GM03348 (cell line): ENCODE measurements around the gene SCIMP.
"Not testable (repeated sequence)": the region's sequence is repeated elsewhere in the genome, so short reads cannot be mapped to it uniquely, and the experiment has no call there.

ENCODE experiments used
- DNase-seq: peaks from one replicate; pipeline ENCODE4 v3.0.0; 2012; ENCODE audit warnings: low spot score

SCIMP gene

GRCh38 chr17:5234645-5235576 lies at the start of gene SCIMP:
Gene SCIMP (minus strand): TSS chr17:5234860. CDS start chr17:5234755, 105 bp downstream.
- DNase-seq, result no peak

GRCh38 chr17:5283571-5284315 lies 49.1 kb upstream of the SCIMP start:
- DNase-seq, result no peak

- DNase-seq, result no peak
Measured at GRCh38 chr17:5282642-5283217, 48.1 kb upstream of the SCIMP start.

GRCh38 chr17:5281814-5282641 lies 47.4 kb upstream of the SCIMP start, which contains the start of gene RABEP1:
Gene RABEP1 (plus strand): TSS chr17:5282284. CDS start chr17:5282487, 203 bp downstream.
- peak; percentile 98 for DNase-seq

GRCh38 chr17:5272322-5272721 lies 37.7 kb upstream of the SCIMP start:
- no peak for DNase-seq

GRCh38 chr17:5269241-5269960 lies 34.7 kb upstream of the SCIMP start:
- DNase-seq, result no peak

GRCh38 chr17:5264893-5265292 lies 30.2 kb upstream of the SCIMP start:
- DNase-seq, result no peak

- DNase-seq, result no peak
Measured at GRCh38 chr17:5263441-5263840, 28.8 kb upstream of the SCIMP start.

- no peak for DNase-seq
Measured at GRCh38 chr17:5262416-5262991, 27.8 kb upstream of the SCIMP start.

- no peak for DNase-seq
Measured at GRCh38 chr17:5260542-5260941, 25.9 kb upstream of the SCIMP start.

- DNase-seq, result no peak
Measured at GRCh38 chr17:5257124-5257523, 22.5 kb upstream of the SCIMP start.

- DNase-seq, result no peak
Measured at GRCh38 chr17:5254903-5255521, 20.4 kb upstream of the SCIMP start.

- no peak for DNase-seq
Measured at GRCh38 chr17:5254414-5254813, 19.8 kb upstream of the SCIMP start.

GRCh38 chr17:5249615-5250014 lies 15.0 kb upstream of the SCIMP start:
- DNase-seq, result peak; percentile 89

GRCh38 chr17:5248821-5249479 lies 14.3 kb upstream of the SCIMP start:
- no peak for DNase-seq

- no peak for DNase-seq
Measured at GRCh38 chr17:5247621-5248020, 13.0 kb upstream of the SCIMP start.

- DNase-seq, result no peak
Measured at GRCh38 chr17:5241861-5242671, 7.4 kb upstream of the SCIMP start.

- DNase-seq, result not testable (repeated sequence)
Measured at GRCh38 chr17:5239769-5240168, 5.1 kb upstream of the SCIMP start.

- DNase-seq, result no peak
Measured at GRCh38 chr17:5238333-5238732, 3.7 kb upstream of the SCIMP start.
